Measurements from ENCODE around the gene DUSP9.
"Not testable (repeated sequence)": the region's sequence is repeated elsewhere in the genome, so short reads cannot be mapped to it uniquely, and the experiment has no call there.

Gene DUSP9

GRCh38 chrX:153694687-153695270 lies 47.8 kb downstream of the DUSP9 start:
- DNase-seq: no peak

DNA sequence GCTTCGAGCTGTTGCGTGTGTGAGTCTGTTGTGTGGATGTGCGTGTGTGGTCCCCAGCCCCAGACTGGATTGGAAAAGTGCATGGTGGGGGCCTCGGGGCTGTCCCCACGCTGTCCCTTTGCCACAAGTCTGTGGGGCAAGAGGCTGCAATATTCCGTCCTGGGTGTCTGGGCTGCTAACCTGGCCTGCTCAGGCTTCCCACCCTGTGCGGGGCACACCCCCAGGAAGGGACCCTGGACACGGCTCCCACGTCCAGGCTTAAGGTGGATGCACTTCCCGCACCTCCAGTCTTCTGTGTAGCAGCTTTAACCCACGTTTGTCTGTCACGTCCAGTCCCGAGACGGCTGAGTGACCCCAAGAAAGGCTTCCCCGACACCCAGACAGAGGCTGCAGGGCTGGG lies 49.1 kb downstream of the DUSP9 start:
- DNase-seq: no peak

GRCh38 chrX:153696538-153696937 lies 49.5 kb downstream of the DUSP9 start:
- not testable (repeated sequence) for DNase-seq

GRCh38 chrX:153696986-153697722 lies 50.2 kb downstream of the DUSP9 start:
- DNase-seq: not testable (repeated sequence)

GRCh38 chrX:153697924-153698865 lies 51.2 kb downstream of the DUSP9 start:
- no peak for DNase-seq

DNA sequence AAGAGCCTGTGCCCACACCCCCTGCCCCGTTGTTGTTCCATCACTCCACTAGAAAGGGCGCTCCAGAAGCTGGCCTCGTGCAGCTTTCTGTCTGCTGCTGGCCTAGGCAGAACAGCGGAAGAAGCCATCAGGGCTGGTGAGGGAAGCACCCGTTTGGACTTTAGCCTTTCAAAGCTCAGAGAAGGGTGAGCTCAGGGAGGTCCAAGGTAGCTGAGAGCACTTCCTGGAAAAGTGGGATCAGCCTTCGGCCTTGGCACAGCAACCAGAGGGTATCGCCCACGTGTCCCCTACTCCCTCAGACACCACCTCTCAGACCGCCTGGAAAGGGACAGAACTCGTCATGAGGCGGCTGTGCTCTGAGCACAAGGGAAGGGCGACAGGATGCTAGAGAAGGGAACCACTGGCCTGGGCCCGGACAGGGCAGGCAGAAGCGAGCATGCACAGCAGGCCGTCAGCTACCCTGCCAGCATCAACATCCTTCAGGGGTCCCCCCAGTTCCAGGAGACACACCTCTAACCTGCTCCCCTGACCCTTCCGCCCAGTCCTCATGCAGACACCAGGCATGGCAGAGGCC lies 52.3 kb downstream of the DUSP9 start:
- not testable (repeated sequence) for DNase-seq

DNA sequence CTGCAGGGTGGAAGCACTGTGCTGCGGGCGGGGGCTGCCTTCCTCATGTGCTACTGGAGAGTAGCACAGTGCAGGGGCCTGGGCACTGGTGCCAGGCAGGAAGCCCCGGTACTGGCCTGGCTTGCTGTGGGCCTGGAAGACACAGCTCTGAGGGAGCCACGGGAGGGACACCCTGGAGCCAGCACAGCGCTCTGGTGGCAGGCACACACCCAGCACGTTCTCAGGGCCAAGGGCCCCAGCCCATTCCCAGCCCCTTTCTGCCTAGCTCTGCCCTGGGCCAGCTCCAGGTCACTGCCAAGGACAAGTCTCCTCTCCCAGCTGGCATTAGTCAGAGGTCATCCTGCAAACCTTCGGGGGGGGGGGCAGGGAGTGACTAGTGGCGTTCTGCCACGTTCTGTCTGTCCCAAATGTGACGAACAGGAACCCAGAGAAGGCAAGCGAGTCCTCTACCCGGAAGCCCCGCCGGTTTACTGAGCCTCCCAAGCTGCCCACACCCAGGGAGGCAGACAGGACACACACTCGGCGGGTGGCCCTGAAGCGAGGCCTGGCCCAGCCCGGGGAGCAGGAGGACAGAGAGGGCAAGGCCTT lies 52.9 kb downstream of the DUSP9 start:
- not testable (repeated sequence) for DNase-seq

- DNase-seq: no peak
Measured at GRCh38 chrX:153700376-153700945, 53.5 kb downstream of the DUSP9 start.
